OCI-LY7 (cell line): ENCODE measurements around the gene SIK3.

ENCODE experiments used
- EZH2phosphoT487 ChIP-seq: fragments of 200-600 bp; sonication (generic); IDR thresholded peaks from 2 replicates; pipeline ENCODE4 v1.6.1; 2018; ENCODE audit warnings: low read depth, borderline replicate concordance, mild to moderate bottlenecking, mixed run types, antibody characterized with exemption, low read length, moderate library complexity, mixed read lengths
- TF ChIP-seq, protein P1 (sequence below): fragments of 200-600 bp; sonication (generic); conservative IDR thresholded peaks from 2 replicates; pipeline ENCODE4 v1.5.1; 2014; ENCODE audit warnings: mild to moderate bottlenecking, antibody characterized with exemption, low read length, moderate library complexity, mixed read lengths

DNA sequence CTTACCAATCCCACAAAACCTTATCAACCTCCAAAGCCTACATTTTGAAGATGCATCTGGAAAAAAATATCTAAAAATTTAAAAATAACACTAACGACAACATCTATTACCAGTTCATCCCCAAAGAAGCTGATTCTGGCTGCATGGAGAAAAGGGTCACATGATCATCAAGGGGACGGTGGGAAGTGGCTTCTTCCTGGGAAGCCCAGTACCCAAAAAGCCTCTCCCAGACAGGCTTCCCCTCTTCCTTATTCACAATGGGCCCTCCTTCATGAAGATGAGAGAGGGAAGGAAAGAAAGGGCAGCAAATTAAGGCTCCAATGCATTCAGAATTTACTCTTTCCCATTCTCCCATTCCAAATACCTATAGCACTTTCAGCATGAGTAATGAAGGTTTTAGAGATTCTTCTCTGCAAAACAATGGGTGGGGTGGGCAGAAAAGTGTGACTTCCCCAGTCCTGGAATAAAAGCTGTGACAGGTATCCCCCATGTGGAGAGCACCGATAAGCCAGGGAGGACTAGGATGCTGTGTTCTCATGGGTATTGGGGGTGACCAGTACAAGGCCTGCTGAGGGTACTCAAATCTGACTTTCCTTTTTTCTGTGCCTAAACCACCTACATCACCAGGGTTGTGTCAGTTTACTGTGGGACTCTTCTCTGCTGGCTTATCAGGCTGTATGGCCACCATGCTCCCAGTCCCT is 88.2 kb downstream of the SIK3 start:
- TF ChIP-seq, protein P1, sequence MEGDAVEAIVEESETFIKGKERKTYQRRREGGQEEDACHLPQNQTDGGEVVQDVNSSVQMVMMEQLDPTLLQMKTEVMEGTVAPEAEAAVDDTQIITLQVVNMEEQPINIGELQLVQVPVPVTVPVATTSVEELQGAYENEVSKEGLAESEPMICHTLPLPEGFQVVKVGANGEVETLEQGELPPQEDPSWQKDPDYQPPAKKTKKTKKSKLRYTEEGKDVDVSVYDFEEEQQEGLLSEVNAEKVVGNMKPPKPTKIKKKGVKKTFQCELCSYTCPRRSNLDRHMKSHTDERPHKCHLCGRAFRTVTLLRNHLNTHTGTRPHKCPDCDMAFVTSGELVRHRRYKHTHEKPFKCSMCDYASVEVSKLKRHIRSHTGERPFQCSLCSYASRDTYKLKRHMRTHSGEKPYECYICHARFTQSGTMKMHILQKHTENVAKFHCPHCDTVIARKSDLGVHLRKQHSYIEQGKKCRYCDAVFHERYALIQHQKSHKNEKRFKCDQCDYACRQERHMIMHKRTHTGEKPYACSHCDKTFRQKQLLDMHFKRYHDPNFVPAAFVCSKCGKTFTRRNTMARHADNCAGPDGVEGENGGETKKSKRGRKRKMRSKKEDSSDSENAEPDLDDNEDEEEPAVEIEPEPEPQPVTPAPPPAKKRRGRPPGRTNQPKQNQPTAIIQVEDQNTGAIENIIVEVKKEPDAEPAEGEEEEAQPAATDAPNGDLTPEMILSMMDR: no peak
- no peak for TF ChIP-seq EZH2phosphoT487
